Measurements from ENCODE around the gene TWIST2. TPM values are rescaled to one million over a fixed set of nuclear protein-coding genes. Genes with fewer than 3 reads are reported as not detected.

The TWIST2 gene
- total RNA-seq, 1 experiment from 2014 or later: 5.0 TPM

DNA sequence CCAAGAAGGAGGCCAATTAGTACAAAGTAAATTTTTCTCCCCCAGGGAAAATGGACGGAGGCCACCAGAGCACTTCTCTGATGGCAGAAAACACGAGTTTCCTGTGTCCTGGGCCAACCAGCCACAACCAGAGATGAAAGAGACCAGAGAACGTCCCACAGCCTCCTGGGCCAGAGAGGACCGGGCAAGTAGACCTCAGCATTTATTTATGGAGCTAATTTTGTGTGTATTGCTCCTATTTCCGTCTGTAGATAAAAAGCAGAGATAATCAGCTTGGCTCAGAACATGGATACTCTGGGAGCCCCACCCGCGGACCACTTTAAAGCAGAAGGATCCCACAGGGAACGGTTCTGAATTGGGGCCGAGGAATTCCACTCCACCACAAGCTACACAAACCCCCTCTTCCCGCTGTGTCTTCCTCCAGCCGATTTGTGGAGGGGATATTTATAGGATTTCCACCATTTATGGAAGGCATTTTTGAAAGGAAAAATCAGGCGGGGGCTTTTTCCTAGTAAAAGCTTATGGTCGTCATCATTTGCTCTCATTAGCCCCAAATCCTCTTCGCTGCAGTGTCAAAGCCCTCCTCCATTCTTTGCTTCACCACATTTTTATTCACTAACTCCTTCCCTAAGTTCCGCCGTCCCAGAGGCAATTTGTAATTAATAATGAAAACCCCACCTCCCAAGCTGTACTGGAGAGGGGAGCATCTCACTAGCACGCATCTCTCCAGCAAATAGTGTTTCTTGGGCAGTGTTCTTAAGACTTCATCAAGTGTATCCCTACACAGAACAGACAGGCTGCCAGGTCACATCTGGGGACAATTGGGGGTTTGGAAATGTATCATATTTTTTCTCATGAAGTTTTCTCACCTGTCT is 43.7 kb upstream of the TWIST2 start:
- H3K9me2 ChIP-seq (ENCODE audit: insufficient read depth): no peaks in the 10 kb centered on the region
- BruUV-seq (replicated peaks): no TSS peak
- no peaks in the 10 kb centered on the region for H3K79me2 ChIP-seq (ENCODE audit: low read depth)
- H3K27me3 ChIP-seq (ENCODE audit: insufficient read depth, low read depth): peaks cover 98% of the 10 kb centered on the region
- ChIA-PET POLR2A (ENCODE audit: unreplicated experiment) (no interaction called here), CTCF (interaction anchor here (0.7 kb wide), 1 partner anchor 13 kb away, joined by 4 read pairs; no protein-coding TSS in a partner anchor)
- H4K20me1 ChIP-seq (ENCODE audit: insufficient read depth): no peaks in the 10 kb centered on the region
- no peaks in the 10 kb centered on the region for H3F3A ChIP-seq (ENCODE audit: insufficient read depth, low read depth)
- TF ChIP-seq EZH2 (IDR thresholded peaks at IDR 0.05; ENCODE audit: low read depth) (no peak), CTCF (conservative IDR thresholded peaks at IDR 0.05) (no peak)
- no peaks in the 10 kb centered on the region for H3K36me3 ChIP-seq (ENCODE audit: low read depth)
- DNase-seq: no peak
- no peak overlapping the region for H2AFZ ChIP-seq
- H3K27ac ChIP-seq: no peak overlapping the region
- peaks cover 11% of the 10 kb centered on the region for H3K9me3 ChIP-seq (ENCODE audit: insufficient read depth, low read depth)
- intact Hi-C loops (cut with micrococcal nuclease; ENCODE audit: unreplicated experiment): no loop called here
- no peak overlapping the region for H3K4me2 ChIP-seq
- H3K4me1 ChIP-seq (replicated peaks; ENCODE audit: insufficient read depth): no peaks in the 10 kb centered on the region
- no peak overlapping the region for H3K4me3 ChIP-seq

GRCh38 chr2:238808761-238809160 is 39.1 kb upstream of the TWIST2 start:
- Histone ChIP-seq H3K27me3 (ENCODE audit: insufficient read depth, low read depth) (peaks cover 91% of the 10 kb centered on the region), H2AFZ (no peak overlapping the region), H3K36me3 (ENCODE audit: low read depth) (no peaks in the 10 kb centered on the region), H3K27ac (no peak overlapping the region), H3K4me2 (no peak overlapping the region), H4K20me1 (ENCODE audit: insufficient read depth) (no peaks in the 10 kb centered on the region), H3K4me3 (no peak overlapping the region), H3K9me2 (ENCODE audit: insufficient read depth) (no peaks in the 10 kb centered on the region), H3K9me3 (ENCODE audit: insufficient read depth, low read depth) (peaks cover 13% of the 10 kb centered on the region), H3F3A (ENCODE audit: insufficient read depth, low read depth) (no peaks in the 10 kb centered on the region), H3K79me2 (ENCODE audit: low read depth) (no peaks in the 10 kb centered on the region), H3K4me1 (replicated peaks; ENCODE audit: insufficient read depth) (no peaks in the 10 kb centered on the region)
- ChIA-PET POLR2A (ENCODE audit: unreplicated experiment) (no interaction called here), CTCF (no interaction called here)
- DNase-seq: no peak
- TF ChIP-seq EZH2 (IDR thresholded peaks at IDR 0.05; ENCODE audit: low read depth) (no peak), CTCF (conservative IDR thresholded peaks at IDR 0.05) (no peak)
- no TSS peak for BruUV-seq (replicated peaks)
- intact Hi-C loops (cut with micrococcal nuclease; ENCODE audit: unreplicated experiment): no loop called here

GRCh38 chr2:238810321-238810720 is 37.6 kb upstream of the TWIST2 start:
- Histone ChIP-seq H3K27me3 (ENCODE audit: insufficient read depth, low read depth) (peaks cover 91% of the 10 kb centered on the region), H3K9me2 (ENCODE audit: insufficient read depth) (no peaks in the 10 kb centered on the region), H3K79me2 (ENCODE audit: low read depth) (no peaks in the 10 kb centered on the region), H3K4me1 (replicated peaks; ENCODE audit: insufficient read depth) (no peaks in the 10 kb centered on the region), H2AFZ (no peak overlapping the region), H3K4me3 (no peak overlapping the region), H3K36me3 (ENCODE audit: low read depth) (no peaks in the 10 kb centered on the region), H4K20me1 (ENCODE audit: insufficient read depth) (no peaks in the 10 kb centered on the region), H3F3A (ENCODE audit: insufficient read depth, low read depth) (no peaks in the 10 kb centered on the region), H3K4me2 (no peak overlapping the region), H3K9me3 (ENCODE audit: insufficient read depth, low read depth) (peaks cover 13% of the 10 kb centered on the region), H3K27ac (no peak overlapping the region)
- intact Hi-C loops (cut with micrococcal nuclease; ENCODE audit: unreplicated experiment): no loop called here
- ChIA-PET CTCF (no interaction called here), POLR2A (ENCODE audit: unreplicated experiment) (no interaction called here)
- TF ChIP-seq CTCF (conservative IDR thresholded peaks at IDR 0.05) (no peak), EZH2 (IDR thresholded peaks at IDR 0.05; ENCODE audit: low read depth) (no peak)
- no TSS peak for BruUV-seq (replicated peaks)
- no peak for DNase-seq
